GM06990 (cell line): ENCODE data around the gene MCU.

Experiments used
- DNase-seq: peaks from one replicate; pipeline ENCODE4 v3.0.0-alpha.2; 2011; ENCODE audit not compliant: insufficient read length; ENCODE audit errors: extremely low read depth
- H3K27me3 ChIP-seq: replicated peaks from 2 replicates; pipeline ENCODE4 v1.6.0; 2011; ENCODE audit warnings: low read length; ENCODE audit not compliant: control insufficient read depth, insufficient read depth
- H3K36me3 ChIP-seq: 2 replicates; pipeline ENCODE4 v1.5.1; 2011; ENCODE audit warnings: low read length; ENCODE audit not compliant: control insufficient read depth, insufficient read depth
- H3K4me3 ChIP-seq: replicated peaks from 2 replicates; pipeline ENCODE4 v1.5.1; 2011; ENCODE audit warnings: low read depth, mild to moderate bottlenecking, control low read depth, low read length
- CTCF ChIP-seq: IDR thresholded peaks from 2 replicates; pipeline ENCODE4 v1.5.1; 2011; ENCODE audit warnings: low read length, control low read depth, mild to moderate bottlenecking, inconsistent platforms; ENCODE audit not compliant: insufficient read depth, poor library complexity, severe bottlenecking

The MCU gene

GRCh38 chr10:72822342-72822986, 130.5 kb downstream of the MCU start:
- TF ChIP-seq CTCF, result no peak
- Histone ChIP-seq H3K27me3 (no peaks in the 10 kb centered on the region), H3K4me3 (no peak overlapping the region), H3K36me3 (no peaks in the 10 kb centered on the region)
- no peak for DNase-seq

GRCh38 chr10:72825163-72825562, 133.2 kb downstream of the MCU start:
- no peaks in the 10 kb centered on the region for H3K36me3 ChIP-seq
- DNase-seq, result no peak
- no peak overlapping the region for H3K4me3 ChIP-seq
- TF ChIP-seq CTCF, result no peak
- H3K27me3 ChIP-seq, result no peaks in the 10 kb centered on the region

- no peak overlapping the region for H3K4me3 ChIP-seq
- no peaks in the 10 kb centered on the region for H3K36me3 ChIP-seq
- no peak for TF ChIP-seq CTCF
- no peak for DNase-seq
- H3K27me3 ChIP-seq, result no peaks in the 10 kb centered on the region
Measured at GRCh38 chr10:72826346-72826745, 134.4 kb downstream of the MCU start.

GRCh38 chr10:72828294-72828693, 136.4 kb downstream of the MCU start:
- Histone ChIP-seq H3K36me3 (no peaks in the 10 kb centered on the region), H3K27me3 (no peaks in the 10 kb centered on the region), H3K4me3 (no peak overlapping the region)
- DNase-seq, result no peak
- no peak for TF ChIP-seq CTCF

- Histone ChIP-seq H3K27me3 (no peaks in the 10 kb centered on the region), H3K36me3 (no peaks in the 10 kb centered on the region), H3K4me3 (no peak overlapping the region)
- no peak for DNase-seq
- no peak for TF ChIP-seq CTCF
Measured at GRCh38 chr10:72830625-72831024, 138.7 kb downstream of the MCU start.
